HEK293 (cell line): ENCODE measurements around the gene SMIM44.

Experiments used
- CTCF ChIA-PET: fragments of 350-600 bp; formaldehyde crosslinking; extraction: SDS; loops from one replicate; lab custom pipeline; 2021; ENCODE audit warnings: antibody characterized with exemption; lab: Yijun Ruan, JAX
- POLR2A ChIA-PET: fragments of 300-600 bp; formaldehyde crosslinking; extraction: SDS; loops from one replicate; lab custom pipeline; 2020; ENCODE audit warnings: antibody characterized with exemption, inconsistent platforms; lab: Yijun Ruan, JAX
- H3K27ac ChIP-seq: fragments of 200-500 bp; sonication (Bioruptor generic); 2 replicates; pipeline ENCODE4 v1.5.1; 2014; ENCODE audit warnings: low read depth, low read length, control low read depth, inconsistent platforms; ENCODE audit errors: extremely low read depth
- H3K36me3 ChIP-seq, 2 experiments: fragments of 200-500 bp in 1 of 2; sonication (Bioruptor generic) in 1 of 2; 1 replicate in 1 of 2; 2 replicates in 1 of 2; pipeline ENCODE4 v1.5.1; 2014 to 2017; ENCODE audit warnings: inconsistent platforms in 2 of 2, low read length in 2 of 2; ENCODE audit not compliant: control insufficient read depth in 2 of 2, insufficient read depth in 1 of 2
- H3K4me1 ChIP-seq: fragments of 200-500 bp; sonication (Bioruptor generic); 2 replicates; pipeline ENCODE4 v1.5.1; 2014; ENCODE audit warnings: mild to moderate bottlenecking, low read length, inconsistent platforms; ENCODE audit not compliant: control insufficient read depth, insufficient read depth
- H3K4me3 ChIP-seq: 2 replicates; pipeline ENCODE4 v1.5.1; 2011; ENCODE audit warnings: low read depth, mild to moderate bottlenecking, control low read depth, low read length, moderate library complexity
- H3K9me3 ChIP-seq: fragments of 200-500 bp; sonication (Bioruptor generic); 2 replicates; pipeline ENCODE4 v1.5.1; 2014; ENCODE audit warnings: low read depth, low read length, inconsistent platforms; ENCODE audit not compliant: control insufficient read depth, insufficient read depth
- BCL11A ChIP-seq: fragments of 450-650 bp; formaldehyde crosslinking; IDR thresholded peaks from 2 replicates; pipeline ENCODE4 v1.5.1; 2016; ENCODE audit warnings: low read depth, missing biosample characterization, missing genetic modification characterization
- GLIS1 ChIP-seq: fragments of 450-650 bp; formaldehyde crosslinking; IDR thresholded peaks from 2 replicates; pipeline ENCODE4 v1.5.1; 2016; ENCODE audit warnings: missing biosample characterization, missing genetic modification characterization
- HOXD13 ChIP-seq: sonication (generic); formaldehyde crosslinking; IDR thresholded peaks from 2 replicates; pipeline ENCODE4 v1.8.0; 2022; ENCODE audit warnings: missing genetic modification reagents, borderline replicate concordance
- SETDB1 ChIP-seq: IDR thresholded peaks from one replicate; pipeline ENCODE4 v1.6.1; 2017; ENCODE audit warnings: mild to moderate bottlenecking, low read length, moderate library complexity, mixed read lengths; ENCODE audit not compliant: insufficient read length
- SP7 ChIP-seq: fragments of 450-650 bp; formaldehyde crosslinking; IDR thresholded peaks from 2 replicates; pipeline ENCODE4 v1.5.1; 2016; ENCODE audit warnings: missing biosample characterization, missing genetic modification characterization
- ZBTB6 ChIP-seq: fragments of 450-650 bp; formaldehyde crosslinking; IDR thresholded peaks from 2 replicates; pipeline ENCODE4 v1.5.1; 2017; ENCODE audit warnings: missing biosample characterization, missing genetic modification characterization
- ZBTB8A ChIP-seq: fragments of 450-650 bp; formaldehyde crosslinking; IDR thresholded peaks from 2 replicates; pipeline ENCODE4 v1.5.1; 2016; ENCODE audit warnings: missing biosample characterization, missing genetic modification characterization
- ZFP69B ChIP-seq: fragments of 450-650 bp; formaldehyde crosslinking; IDR thresholded peaks from 2 replicates; pipeline ENCODE4 v1.5.1; 2016; ENCODE audit warnings: missing biosample characterization, missing genetic modification characterization
- ZNF138 ChIP-seq: fragments of 450-650 bp; formaldehyde crosslinking; IDR thresholded peaks from 2 replicates; pipeline ENCODE4 v1.5.1; 2016; ENCODE audit warnings: missing biosample characterization, missing genetic modification characterization, borderline replicate concordance
- ZNF341 ChIP-seq: fragments of 450-650 bp; formaldehyde crosslinking; IDR thresholded peaks from 2 replicates; pipeline ENCODE4; 2016; ENCODE audit warnings: low read depth, missing biosample characterization, missing genetic modification characterization
- ZNF423 ChIP-seq: fragments of 450-650 bp; formaldehyde crosslinking; IDR thresholded peaks from 2 replicates; pipeline ENCODE4 v1.5.1; 2016; ENCODE audit warnings: missing biosample characterization, missing genetic modification characterization
- ZNF544 ChIP-seq: fragments of 450-650 bp; formaldehyde crosslinking; IDR thresholded peaks from 2 replicates; pipeline ENCODE4 v1.5.0; 2017; ENCODE audit warnings: missing biosample characterization, missing genetic modification characterization
- ZNF610 ChIP-seq: fragments of 450-650 bp; formaldehyde crosslinking; IDR thresholded peaks from 2 replicates; pipeline ENCODE4 v1.5.1; 2016; ENCODE audit warnings: missing biosample characterization, missing genetic modification characterization, borderline replicate concordance
- ZNF660 ChIP-seq: fragments of 450-650 bp; IDR thresholded peaks from 2 replicates; pipeline ENCODE4 v1.5.1; 2018; ENCODE audit warnings: missing biosample characterization, mild to moderate bottlenecking, missing genetic modification characterization
- ZNF768 ChIP-seq: fragments of 450-650 bp; formaldehyde crosslinking; IDR thresholded peaks from 2 replicates; pipeline ENCODE4 v1.5.1; 2018; ENCODE audit warnings: missing biosample characterization, mild to moderate bottlenecking, missing genetic modification characterization
- ZXDB ChIP-seq: fragments of 450-650 bp; formaldehyde crosslinking; IDR thresholded peaks from 2 replicates; pipeline ENCODE4 v1.5.1; 2016; ENCODE audit warnings: missing biosample characterization, missing genetic modification characterization
- TF ChIP-seq, protein P1 (sequence below): fragments of 450-650 bp; formaldehyde crosslinking; IDR thresholded peaks from 2 replicates; pipeline ENCODE4 v1.5.1; 2016; ENCODE audit warnings: missing biosample characterization, missing genetic modification characterization
- TF ChIP-seq, protein P2 (sequence below): fragments of 450-650 bp; formaldehyde crosslinking; IDR thresholded peaks from 2 replicates; pipeline ENCODE4 v1.5.1; 2016; ENCODE audit warnings: missing biosample characterization, missing genetic modification characterization
- TF ChIP-seq, protein P3 (sequence below): fragments of 450-650 bp; formaldehyde crosslinking; IDR thresholded peaks from 2 replicates; pipeline ENCODE4 v1.5.1; 2016; ENCODE audit warnings: missing biosample characterization, missing genetic modification characterization

SMIM44 gene

DNA sequence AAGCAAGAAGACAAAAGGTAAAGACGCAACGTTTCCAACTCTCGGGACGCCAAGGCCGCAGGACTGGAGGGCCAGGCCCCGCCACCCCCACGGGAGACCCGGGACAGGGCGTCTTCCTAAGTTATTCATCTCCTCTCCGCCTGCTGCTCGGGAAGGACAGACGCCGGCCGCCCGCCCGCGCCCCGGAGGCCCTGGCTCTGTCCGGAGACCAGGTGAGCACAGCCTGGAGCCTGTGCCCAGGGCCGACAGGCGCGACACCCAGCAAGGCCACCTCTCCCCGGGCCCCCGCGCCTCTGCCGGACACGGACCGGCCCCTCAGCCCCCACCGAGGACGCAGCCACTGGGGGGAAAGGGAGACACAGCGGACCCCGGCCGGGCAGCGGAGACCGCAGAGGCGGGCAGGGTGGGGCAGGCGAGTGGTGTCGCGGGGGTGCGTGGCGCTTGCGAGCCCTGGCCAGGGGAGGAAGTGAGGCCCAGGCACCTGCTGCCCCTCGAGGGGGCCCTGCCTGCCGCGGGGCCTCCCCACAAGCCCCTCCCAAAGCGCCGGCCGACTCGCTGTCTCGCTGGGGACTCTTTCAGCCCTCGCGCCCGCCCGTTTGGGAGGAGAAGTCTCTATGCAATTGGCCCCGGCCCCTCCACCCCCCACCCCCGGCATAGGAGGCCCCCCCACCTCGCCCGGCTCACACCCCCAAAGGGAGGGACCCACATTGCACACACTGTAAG is 20.1 kb downstream of the SMIM44 start:
- Histone ChIP-seq H3K9me3 (no peaks in the 10 kb centered on the region), H3K36me3 (peaks cover 0 to 3% of the 10 kb centered on the region in 2 experiments; a peak in 2 of 3 replicates), H3K27ac (no peak overlapping the region), H3K4me3 (no peak overlapping the region), H3K4me1 (peaks cover 5% of the 10 kb centered on the region; the same call in 1 of the 2 replicates)
- POLR2A ChIA-PET: no interaction called here
- CTCF ChIA-PET: no interaction called here
- TF ChIP-seq ZNF660 (tag by site-specific recombination) (no peak), ZNF610 (no peak), SP7 (tag by site-specific recombination) (no peak), ZFP69B (tag by site-specific recombination) (no peak), ZNF544 (no peak), ZNF138 (tag by site-specific recombination) (no peak)
- TF ChIP-seq, protein P1, sequence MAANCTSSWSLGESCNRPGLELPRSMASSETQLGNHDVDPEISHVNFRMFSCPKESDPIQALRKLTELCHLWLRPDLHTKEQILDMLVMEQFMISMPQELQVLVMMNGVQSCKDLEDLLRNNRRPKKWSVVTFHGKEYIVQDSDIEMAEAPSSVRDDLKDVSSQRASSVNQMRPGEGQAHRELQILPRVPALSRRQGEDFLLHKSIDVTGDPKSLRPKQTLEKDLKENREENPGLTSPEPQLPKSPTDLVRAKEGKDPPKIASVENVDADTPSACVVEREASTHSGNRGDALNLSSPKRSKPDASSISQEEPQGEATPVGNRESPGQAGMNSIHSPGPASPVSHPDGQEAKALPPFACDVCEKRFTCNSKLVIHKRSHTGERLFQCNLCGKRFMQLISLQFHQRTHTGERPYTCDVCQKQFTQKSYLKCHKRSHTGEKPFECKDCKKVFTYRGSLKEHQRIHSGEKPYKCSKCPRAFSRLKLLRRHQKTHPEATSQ (tag by site-specific recombination): no peak

- H3K36me3 ChIP-seq: peaks cover 0 to 8% of the 10 kb centered on the region in 2 experiments; a peak in 2 of 3 replicates
- H3K27ac ChIP-seq: no peak overlapping the region
- ChIA-PET CTCF (interaction anchor here (0.7 to 1.1 kb wide), 4 partner anchors 12 to 391 kb away, joined by 3 to 5 read pairs (median 4); no protein-coding TSS in a partner anchor), POLR2A (no interaction called here)
- no peak for TF ChIP-seq ZNF423 (tag by site-specific recombination)
- TF ChIP-seq ZXDB (tag by site-specific recombination): no peak
- no peak for TF ChIP-seq ZNF341 (tag by site-specific recombination)
- TF ChIP-seq, protein P2, sequence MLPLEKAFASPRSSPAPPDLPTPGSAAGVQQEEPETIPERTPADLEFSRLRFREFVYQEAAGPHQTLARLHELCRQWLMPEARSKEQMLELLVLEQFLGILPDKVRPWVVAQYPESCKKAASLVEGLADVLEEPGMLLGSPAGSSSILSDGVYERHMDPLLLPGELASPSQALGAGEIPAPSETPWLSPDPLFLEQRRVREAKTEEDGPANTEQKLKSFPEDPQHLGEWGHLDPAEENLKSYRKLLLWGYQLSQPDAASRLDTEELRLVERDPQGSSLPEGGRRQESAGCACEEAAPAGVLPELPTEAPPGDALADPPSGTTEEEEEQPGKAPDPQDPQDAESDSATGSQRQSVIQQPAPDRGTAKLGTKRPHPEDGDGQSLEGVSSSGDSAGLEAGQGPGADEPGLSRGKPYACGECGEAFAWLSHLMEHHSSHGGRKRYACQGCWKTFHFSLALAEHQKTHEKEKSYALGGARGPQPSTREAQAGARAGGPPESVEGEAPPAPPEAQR (tag by site-specific recombination): no peak
- no peak for TF ChIP-seq HOXD13 (CRISPR knock-in tag)
- TF ChIP-seq ZBTB6 (tag by site-specific recombination): no peak
- peak; percentile 67; the same call in 1 of the 2 replicates for TF ChIP-seq ZNF768 (tag by site-specific recombination)
- H3K9me3 ChIP-seq: no peaks in the 10 kb centered on the region
- no peak overlapping the region for H3K4me3 ChIP-seq
- H3K4me1 ChIP-seq: peaks cover 8% of the 10 kb centered on the region
Measured at GRCh38 chr19:3459965-3460582, 23.2 kb downstream of the SMIM44 start.

DNA sequence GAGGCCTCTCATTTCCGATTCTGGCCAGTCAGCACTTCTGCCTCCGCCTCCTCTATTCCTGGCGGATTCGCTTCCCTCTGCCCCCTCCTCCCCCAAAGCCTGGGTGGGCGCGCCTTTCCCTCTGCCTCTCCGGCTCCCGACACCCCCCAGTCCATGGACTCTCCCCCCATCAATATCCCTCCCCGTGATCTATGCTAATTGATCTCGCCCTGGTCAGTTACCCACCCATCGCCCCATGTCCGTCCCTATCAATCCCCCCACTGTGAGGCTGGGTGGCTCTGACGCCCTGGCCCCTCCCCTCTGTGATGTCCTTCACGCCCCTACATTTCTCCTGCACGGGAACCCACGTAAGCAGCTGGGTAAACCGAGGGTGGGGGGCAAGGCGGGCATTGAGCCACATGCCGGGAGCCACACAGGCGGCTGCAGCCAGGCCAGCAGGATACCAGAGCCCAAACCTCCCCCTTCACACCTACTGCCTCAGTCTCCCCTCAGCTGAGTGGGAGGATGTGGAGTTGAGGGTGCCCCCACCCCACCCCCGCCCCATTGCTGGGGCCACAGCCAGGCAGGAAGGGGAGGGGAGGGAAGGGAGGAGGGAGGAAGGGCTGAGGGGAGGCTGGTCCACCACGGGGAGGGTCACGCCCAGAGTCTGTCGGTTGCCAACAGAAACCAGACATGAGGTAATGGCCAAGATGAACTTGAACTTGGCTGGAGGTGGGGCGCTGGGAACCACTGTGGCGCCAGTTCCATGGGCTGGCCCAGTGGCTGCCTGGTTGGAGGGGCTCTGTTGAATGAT is 24.0 kb downstream of the SMIM44 start:
- Histone ChIP-seq H3K27ac (no peak overlapping the region), H3K9me3 (no peaks in the 10 kb centered on the region), H3K4me1 (peaks cover 8% of the 10 kb centered on the region), H3K36me3 (peaks cover 0 to 15% of the 10 kb centered on the region in 2 experiments; a peak in 2 of 3 replicates), H3K4me3 (no peak overlapping the region)
- CTCF ChIA-PET: interaction anchor here (0.5 to 0.8 kb wide), 2 partner anchors 14 to 25 kb away, joined by 3 read pairs; no protein-coding TSS in a partner anchor
- POLR2A ChIA-PET: no interaction called here
- TF ChIP-seq ZBTB8A (tag by site-specific recombination) (no peak), ZNF423 (tag by site-specific recombination) (no peak), BCL11A (tag by site-specific recombination) (peak; percentile 50; the same call in 1 of the 2 replicates), SETDB1 (no peak), GLIS1 (tag by site-specific recombination) (0 out of 2 replicates have a peak, but pooled peaks have one; percentile 32)
- TF ChIP-seq, protein P1 (tag by site-specific recombination): no peak
- TF ChIP-seq, protein P3, sequence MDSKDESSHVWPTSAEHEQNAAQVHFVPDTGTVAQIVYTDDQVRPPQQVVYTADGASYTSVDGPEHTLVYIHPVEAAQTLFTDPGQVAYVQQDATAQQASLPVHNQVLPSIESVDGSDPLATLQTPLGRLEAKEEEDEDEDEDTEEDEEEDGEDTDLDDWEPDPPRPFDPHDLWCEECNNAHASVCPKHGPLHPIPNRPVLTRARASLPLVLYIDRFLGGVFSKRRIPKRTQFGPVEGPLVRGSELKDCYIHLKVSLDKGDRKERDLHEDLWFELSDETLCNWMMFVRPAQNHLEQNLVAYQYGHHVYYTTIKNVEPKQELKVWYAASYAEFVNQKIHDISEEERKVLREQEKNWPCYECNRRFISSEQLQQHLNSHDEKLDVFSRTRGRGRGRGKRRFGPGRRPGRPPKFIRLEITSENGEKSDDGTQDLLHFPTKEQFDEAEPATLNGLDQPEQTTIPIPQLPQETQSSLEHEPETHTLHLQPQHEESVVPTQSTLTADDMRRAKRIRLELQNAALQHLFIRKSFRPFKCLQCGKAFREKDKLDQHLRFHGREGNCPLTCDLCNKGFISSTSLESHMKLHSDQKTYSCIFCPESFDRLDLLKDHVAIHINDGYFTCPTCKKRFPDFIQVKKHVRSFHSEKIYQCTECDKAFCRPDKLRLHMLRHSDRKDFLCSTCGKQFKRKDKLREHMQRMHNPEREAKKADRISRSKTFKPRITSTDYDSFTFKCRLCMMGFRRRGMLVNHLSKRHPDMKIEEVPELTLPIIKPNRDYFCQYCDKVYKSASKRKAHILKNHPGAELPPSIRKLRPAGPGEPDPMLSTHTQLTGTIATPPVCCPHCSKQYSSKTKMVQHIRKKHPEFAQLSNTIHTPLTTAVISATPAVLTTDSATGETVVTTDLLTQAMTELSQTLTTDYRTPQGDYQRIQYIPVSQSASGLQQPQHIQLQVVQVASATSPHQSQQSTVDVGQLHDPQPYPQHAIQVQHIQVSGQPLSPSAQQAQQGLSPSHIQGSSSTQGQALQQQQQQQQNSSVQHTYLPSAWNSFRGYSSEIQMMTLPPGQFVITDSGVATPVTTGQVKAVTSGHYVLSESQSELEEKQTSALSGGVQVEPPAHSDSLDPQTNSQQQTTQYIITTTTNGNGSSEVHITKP: 0 out of 2 replicates have a peak, but pooled peaks have one; percentile 25
